ENCODE data around the gene KRTAP12-3.
"Not testable (repeated sequence)": the region's sequence is repeated elsewhere in the genome, so short reads cannot be mapped to it uniquely, and the experiment has no call there.

Gene KRTAP12-3
- 0 reads per million in 2 donors for total RNA-seq

- peak; percentile 56 for DNase-seq
Measured at GRCh38 chr21:44657635-44658540, at the start of gene KRTAP12-3. KRTAP12-3 (plus strand) TSS chr21:44657932; CDS start chr21:44657980, 48 bp downstream.

DNA sequence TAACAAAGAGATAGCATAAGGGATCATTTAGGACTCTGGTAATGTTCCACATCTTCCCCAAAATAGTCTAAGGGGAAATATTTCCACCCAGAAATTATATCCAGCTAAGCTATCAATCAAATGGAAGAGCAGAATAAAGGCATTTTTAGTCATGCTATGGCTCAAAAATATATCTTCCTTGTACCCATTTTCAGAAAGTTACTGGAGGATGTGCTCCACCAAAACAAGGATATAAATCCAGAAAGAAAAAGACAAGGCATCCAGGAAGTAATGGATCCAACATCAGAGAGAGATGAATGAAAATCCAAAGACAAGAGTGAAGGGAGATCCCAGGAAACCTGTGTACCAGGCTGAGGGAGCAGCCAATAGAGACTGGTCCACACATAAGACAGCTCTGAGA, 48.5 kb upstream of the KRTAP12-3 start:
- no peak for DNase-seq

- not testable (repeated sequence) for DNase-seq
Measured at GRCh38 chr21:44610157-44610843, 47.4 kb upstream of the KRTAP12-3 start.

- DNase-seq: no peak
Measured at GRCh38 chr21:44611551-44611950, 46.2 kb upstream of the KRTAP12-3 start.

- no peak for DNase-seq
Measured at GRCh38 chr21:44612029-44612486, 45.7 kb upstream of the KRTAP12-3 start, which contains the start of gene KRTAP10-8. KRTAP10-8 (plus strand) TSS chr21:44612079; CDS start chr21:44612101, 22 bp downstream.

DNA sequence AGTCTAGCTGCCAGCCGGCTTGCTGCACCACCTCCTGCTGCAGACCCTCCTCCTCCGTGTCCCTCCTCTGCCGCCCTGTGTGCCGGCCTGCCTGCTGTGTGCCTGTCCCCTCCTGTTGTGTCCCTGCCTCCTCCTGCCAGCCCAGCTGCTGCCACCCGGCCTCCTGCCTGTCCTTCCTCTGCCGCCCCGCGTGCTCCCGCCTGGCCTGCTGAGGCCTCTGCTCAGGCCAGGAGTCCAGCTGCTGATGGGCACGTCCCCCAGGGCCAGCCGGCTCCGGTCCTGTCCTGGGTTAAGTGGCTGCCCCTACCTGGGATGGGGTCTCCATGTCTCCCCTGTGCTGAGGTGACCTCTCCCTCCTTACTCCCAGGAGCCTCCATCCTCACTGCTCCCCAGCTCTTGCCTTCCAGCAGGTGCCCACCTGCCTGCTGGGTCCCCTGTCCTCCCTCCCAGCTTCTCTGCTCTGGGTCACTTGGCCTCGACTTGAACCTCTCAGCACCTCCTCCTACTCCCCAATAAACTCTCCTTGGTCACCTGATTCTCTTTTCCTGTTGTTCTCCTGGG, 45.0 kb upstream of the KRTAP12-3 start:
- no peak for DNase-seq

GRCh38 chr21:44613386-44614155, 44.2 kb upstream of the KRTAP12-3 start:
- no peak for DNase-seq

DNA sequence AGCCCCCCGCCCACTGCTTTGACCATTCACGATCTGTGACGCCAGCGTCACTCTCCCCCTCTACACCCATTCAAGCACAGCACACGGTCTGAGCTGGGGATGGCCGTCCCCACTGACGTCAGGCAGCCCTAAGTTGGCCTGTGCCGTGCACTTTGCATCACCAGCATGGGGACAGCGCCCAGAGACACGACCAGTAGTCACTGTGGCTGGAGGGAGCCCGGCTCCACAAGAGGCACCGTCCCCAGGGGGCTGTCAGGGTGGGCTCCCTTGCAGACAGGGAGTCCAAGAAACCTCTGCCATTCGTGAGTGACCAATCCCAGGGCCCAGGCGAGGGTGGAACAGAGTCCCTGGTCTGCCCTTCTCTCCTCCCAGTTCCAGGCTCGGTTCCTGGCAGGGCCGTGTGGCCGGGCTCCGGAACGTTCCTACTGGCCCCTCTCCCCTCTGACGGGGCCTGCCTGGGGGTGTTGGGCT, 43.5 kb upstream of the KRTAP12-3 start:
- no peak for DNase-seq

DNA sequence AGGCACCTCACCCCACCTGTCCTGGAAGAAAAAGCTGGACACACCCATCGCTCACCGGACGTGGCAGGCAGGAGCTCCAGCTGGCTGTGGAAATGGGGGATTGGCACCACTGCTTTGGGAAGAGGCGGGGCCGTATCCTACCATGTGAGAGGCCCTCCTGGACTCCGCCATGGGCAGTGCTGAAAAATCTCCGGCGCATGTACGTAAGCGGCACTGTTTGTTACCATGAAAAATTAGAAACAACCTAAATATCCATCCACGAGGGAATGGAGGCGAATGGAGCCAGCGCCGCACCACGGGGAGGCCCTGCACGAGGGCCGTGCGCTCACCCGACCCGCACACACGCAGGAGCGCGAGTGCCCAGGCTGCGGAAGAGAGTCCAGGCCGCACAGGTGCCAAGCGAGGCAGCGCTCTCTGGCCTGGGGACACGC, 42.8 kb upstream of the KRTAP12-3 start:
- no peak for DNase-seq

DNA sequence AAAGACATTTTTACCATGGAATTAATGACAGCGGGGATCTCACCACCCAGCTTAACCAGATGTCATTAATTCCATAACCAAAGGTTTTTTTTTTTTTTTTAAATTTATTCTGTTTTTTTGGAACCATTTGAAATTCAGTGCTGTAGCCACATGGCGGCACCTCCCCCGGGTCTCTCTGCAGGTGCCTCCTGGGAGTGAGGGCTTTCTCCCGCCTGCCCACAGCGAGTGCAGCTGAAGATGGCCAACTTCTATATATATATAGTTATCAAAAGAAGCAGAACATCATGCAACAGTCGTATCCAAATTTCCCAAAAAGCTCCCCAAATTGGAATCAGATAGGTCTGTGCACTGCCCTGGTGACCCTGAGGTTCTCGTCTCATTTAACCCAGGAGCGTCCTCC, 42.3 kb upstream of the KRTAP12-3 start:
- no peak for DNase-seq

GRCh38 chr21:44615911-44616590, 41.7 kb upstream of the KRTAP12-3 start:
- no peak for DNase-seq

DNA sequence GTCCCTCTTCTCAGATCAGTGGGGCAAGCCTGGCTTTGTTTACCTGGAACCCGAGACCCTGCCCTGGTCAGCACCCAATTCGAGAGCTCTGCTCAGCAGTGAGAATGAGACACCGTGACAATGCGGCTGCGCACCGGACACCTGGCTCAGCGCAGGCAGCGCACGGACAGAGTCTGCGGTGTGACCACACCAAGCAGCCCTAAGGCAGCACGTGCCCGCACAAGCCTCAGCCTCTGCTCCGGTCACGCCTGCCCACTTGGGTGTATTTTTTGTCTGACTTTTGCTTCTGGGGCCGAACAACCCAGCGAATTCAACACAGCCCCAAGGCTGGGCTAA, 41.2 kb upstream of the KRTAP12-3 start:
- no peak for DNase-seq

DNA sequence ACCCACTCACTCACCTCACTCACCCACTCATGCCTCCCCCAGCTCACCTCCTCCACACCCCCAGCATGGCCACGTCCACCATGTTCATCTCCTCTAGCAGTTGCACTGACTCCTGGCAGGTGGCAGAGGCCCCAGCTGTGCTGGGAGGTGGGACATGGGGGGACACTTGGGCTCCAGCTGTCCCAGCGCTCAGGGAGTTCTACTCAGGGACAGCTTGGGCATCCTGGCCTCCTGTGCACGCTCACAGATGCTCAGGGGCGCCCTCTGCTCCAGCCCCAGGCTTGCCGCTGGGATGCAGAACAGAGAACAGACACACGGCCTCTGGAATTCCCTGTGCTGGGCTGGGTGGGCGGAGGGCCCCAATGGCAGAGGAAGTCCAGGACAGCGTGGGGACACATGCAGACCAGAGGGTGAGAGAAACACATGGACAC, 40.6 kb upstream of the KRTAP12-3 start:
- no peak for DNase-seq

DNA sequence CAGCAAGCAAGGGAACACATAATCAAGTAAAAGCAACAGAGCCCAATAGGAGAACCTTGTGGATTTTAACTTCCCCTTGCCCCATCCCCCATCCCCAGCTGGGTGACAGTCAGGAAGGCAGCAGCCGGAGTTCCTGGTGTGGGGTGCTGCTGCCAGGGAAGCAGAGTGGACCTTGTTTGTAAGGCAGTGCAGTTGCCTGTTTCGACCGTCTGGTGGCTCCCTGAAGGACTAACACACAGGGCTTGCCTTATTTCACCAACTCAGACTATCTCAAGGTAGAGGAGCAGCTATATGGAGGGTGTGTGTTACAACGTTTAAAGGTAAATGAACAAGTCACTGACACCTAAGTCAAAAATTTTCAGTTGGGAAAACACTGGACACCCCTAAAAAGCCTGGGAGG, 39.2 kb upstream of the KRTAP12-3 start:
- no peak for DNase-seq

GRCh38 chr21:44618909-44619308, 38.8 kb upstream of the KRTAP12-3 start:
- DNase-seq: no peak

- no peak for DNase-seq
Measured at GRCh38 chr21:44619886-44620285, 37.8 kb upstream of the KRTAP12-3 start.

DNA sequence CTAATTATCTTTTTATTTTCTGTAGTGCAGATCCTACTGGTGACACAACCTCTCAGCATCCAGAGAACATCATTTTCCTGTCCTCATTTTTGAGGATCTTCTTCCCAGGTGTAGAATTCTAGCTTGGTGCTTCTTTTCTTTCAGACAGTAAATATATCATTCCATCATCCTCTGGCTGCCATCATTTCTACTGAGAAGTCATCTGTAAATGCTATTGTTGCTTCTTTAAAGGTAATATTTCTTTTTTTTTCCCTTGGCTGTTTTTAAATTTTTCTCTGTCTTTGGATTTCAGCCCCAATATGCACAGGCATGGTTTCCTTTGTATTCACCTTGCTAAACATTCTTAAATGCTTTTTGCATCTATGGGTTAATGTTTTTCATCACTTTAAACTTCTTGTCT, 34.2 kb upstream of the KRTAP12-3 start:
- DNase-seq: no peak

DNA sequence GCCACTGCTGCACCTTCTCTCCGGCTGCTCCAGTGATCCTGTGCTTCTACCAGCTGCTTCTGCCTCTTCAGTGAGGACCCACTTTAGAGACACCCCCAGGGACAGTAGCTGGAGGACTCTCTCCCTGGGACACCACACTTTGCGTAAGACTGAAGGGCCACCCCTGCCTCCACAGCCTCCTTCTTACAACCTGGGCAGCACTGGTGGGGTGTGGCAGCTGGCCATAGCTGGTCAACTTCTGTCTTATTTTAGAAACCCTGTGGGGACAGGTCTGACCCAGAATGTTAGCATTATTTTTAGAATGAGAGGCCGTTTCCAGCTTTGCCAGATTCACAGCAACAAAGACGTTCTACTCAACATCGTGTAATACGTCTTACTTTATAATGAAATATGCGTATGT, 32.0 kb upstream of the KRTAP12-3 start:
- DNase-seq: no peak

DNA sequence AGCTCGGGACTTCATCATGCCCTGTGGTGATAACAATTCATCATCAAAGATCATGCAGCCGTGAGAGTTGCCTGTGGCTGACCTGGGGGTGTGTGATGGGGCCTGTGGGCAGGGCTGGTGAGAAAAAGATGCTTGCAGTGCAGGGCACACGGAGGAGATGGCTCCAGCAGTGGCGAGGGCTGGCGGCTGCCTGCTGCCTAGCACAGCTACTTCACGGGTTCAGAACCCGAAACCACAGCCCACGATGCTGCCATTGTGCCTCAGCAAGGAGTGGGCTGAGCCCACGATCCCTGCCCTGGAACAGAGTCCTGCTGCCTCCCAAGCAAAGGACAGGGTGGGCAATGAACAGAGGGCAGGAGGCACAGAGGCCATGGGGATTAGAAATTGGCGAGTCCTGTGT, 31.5 kb upstream of the KRTAP12-3 start:
- no peak for DNase-seq

DNA sequence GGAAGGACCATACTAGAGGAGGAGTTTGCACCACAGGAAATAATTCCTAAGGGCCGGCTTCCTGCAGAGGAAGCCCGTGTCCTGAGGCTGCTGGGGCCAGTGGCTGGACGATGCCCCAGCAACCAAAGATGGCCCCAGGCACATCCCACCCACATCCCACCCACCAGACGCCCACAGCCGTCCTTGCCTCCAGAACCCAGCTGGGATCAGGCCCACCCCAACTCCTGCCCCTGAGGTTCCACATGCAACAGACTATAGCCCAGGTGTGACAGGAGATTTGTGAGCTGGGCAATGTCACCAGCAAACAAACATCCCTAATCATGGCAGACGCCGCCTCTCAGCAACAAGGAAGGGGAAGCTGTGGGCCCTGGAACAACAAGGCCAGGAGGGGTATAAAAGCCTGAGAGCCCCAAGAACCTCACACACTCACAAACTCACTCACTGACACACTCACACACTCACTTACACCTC, 31.0 kb upstream of the KRTAP12-3 start, which contains the start of gene KRTAP10-9:
TSS of gene KRTAP10-9 (plus strand) at position 421 of the 471 bp plus-strand sequence. CDS start 79 bp downstream, outside the sequence.
- no peak for DNase-seq

- not testable (repeated sequence) for DNase-seq
Measured at GRCh38 chr21:44627181-44627822, 30.4 kb upstream of the KRTAP12-3 start.

Data from activated gamma-delta T cell (primary cell).